Bronchial smooth muscle cell (primary cell): ENCODE results near the gene ADAM12. TPM values are rescaled to one million over a fixed set of nuclear protein-coding genes. Genes with fewer than 3 reads are reported as not detected.

Experiments used
- total RNA-seq: library from RNA; depleted of rRNA; stranded (reverse); fragments of >200 nt; gene quantifications from 2 replicates; pipeline ENCODE4 v1.2.1, GENCODE V29; 2014

ADAM12 gene, protein sequence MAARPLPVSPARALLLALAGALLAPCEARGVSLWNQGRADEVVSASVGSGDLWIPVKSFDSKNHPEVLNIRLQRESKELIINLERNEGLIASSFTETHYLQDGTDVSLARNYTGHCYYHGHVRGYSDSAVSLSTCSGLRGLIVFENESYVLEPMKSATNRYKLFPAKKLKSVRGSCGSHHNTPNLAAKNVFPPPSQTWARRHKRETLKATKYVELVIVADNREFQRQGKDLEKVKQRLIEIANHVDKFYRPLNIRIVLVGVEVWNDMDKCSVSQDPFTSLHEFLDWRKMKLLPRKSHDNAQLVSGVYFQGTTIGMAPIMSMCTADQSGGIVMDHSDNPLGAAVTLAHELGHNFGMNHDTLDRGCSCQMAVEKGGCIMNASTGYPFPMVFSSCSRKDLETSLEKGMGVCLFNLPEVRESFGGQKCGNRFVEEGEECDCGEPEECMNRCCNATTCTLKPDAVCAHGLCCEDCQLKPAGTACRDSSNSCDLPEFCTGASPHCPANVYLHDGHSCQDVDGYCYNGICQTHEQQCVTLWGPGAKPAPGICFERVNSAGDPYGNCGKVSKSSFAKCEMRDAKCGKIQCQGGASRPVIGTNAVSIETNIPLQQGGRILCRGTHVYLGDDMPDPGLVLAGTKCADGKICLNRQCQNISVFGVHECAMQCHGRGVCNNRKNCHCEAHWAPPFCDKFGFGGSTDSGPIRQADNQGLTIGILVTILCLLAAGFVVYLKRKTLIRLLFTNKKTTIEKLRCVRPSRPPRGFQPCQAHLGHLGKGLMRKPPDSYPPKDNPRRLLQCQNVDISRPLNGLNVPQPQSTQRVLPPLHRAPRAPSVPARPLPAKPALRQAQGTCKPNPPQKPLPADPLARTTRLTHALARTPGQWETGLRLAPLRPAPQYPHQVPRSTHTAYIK
- total RNA-seq, result 9.1 and 11.5 TPM in 2 replicates

DNA sequence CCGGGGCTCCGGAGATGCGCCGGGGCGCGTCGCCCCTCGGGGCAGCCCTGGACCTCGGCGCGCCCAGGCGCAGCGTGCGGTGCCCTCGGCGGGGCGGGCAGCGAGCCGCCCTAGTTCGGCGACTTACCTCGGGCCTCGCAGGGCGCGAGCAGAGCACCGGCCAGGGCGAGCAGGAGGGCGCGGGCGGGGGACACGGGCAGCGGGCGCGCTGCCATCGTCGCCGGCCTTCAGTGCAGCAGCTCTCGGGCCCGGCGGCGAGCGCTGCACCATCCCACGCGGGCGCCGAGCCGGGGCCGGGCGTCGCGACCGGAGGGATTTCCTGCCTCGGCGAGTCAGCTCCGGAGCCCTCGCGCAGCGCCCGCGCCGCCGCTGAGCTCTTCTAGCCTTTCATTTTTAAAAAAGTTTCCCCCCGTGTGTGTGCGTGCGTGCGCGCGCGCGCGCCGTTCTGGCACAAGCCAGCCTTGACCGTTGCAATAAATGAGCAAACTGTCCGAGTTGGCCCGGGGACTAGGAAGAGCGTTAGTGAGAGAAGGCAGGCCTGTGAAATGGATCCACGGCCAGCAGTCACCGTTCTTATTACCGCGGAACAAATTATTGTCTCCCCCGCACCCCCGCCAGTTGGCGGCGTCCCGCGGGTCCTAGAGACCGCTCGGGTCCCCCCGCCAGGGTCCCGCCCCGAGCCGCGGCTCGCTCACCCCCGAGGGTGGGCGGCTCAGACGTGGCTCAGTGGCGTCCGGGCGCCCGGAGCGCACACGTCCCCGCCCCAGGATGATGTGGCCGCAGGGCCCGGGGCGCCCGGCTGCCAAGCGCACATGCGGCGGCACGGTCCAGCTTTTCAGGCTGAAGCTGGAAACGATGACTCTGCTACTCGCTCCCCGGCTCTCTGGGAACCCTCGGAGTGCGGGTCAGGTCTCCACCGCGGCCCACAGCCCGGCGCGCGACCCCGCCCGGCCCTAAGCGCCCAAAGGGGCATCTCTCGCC, at the start of gene ADAM12:
TSS of gene ADAM12 (minus strand) at position 547 of the 981 bp plus-strand sequence. CDS start at position 215, 332 bp downstream.

